HEK293 (cell line): ENCODE data around the gene CLSTN1.

Source experiments
- CTCF ChIP-seq: fragments of 450-650 bp; formaldehyde crosslinking; IDR thresholded peaks from 2 replicates; pipeline ENCODE4 v1.5.1; 2016; ENCODE audit warnings: missing biosample characterization, missing genetic modification characterization
- KLF10 ChIP-seq: fragments of 450-650 bp; IDR thresholded peaks from 2 replicates; pipeline ENCODE4 v1.5.1; 2018; ENCODE audit warnings: missing biosample characterization, mild to moderate bottlenecking, missing genetic modification characterization
- REPIN1 ChIP-seq: fragments of 450-650 bp; formaldehyde crosslinking; IDR thresholded peaks from 2 replicates; pipeline ENCODE4 v1.5.1; 2017; ENCODE audit warnings: missing biosample characterization, missing genetic modification characterization, low read depth
- ZNF138 ChIP-seq: fragments of 450-650 bp; formaldehyde crosslinking; IDR thresholded peaks from 2 replicates; pipeline ENCODE4 v1.5.1; 2016; ENCODE audit warnings: missing biosample characterization, missing genetic modification characterization, borderline replicate concordance
- ZNF248 ChIP-seq: fragments of 450-650 bp; formaldehyde crosslinking; IDR thresholded peaks from 2 replicates; pipeline ENCODE4 v1.5.1; 2017; ENCODE audit warnings: missing biosample characterization, missing genetic modification characterization
- ZNF391 ChIP-seq: fragments of 450-650 bp; formaldehyde crosslinking; IDR thresholded peaks from 2 replicates; pipeline ENCODE4 v1.5.1; 2016; ENCODE audit warnings: low read depth, missing biosample characterization, missing genetic modification characterization, borderline replicate concordance
- ZNF670 ChIP-seq: fragments of 450-650 bp; formaldehyde crosslinking; IDR thresholded peaks from 2 replicates; pipeline ENCODE4 v1.5.1; 2016; ENCODE audit warnings: missing biosample characterization, missing genetic modification characterization, low read depth
- ZXDB ChIP-seq: fragments of 450-650 bp; formaldehyde crosslinking; IDR thresholded peaks from 2 replicates; pipeline ENCODE4 v1.5.1; 2016; ENCODE audit warnings: missing biosample characterization, missing genetic modification characterization

GRCh38 chr1:9836632-9836960 is 12.8 kb upstream of the CLSTN1 start:
- TF ChIP-seq REPIN1 (no peak), ZNF670 (tag by site-specific recombination) (no peak), ZXDB (tag by site-specific recombination) (no peak), CTCF (tag by site-specific recombination) (no peak), ZNF138 (no peak), ZNF248 (tag by site-specific recombination) (no peak), KLF10 (tag by site-specific recombination) (no peak), ZNF391 (tag by site-specific recombination) (no peak)
